IPS-NIHi11 (cell line): ENCODE measurements around the gene PARD3.

ENCODE experiments used
- DNase-seq: peaks from one replicate; pipeline ENCODE4 v3.0.0; 2012; ENCODE audit warnings: mixed read lengths, low spot score

Gene PARD3

DNA sequence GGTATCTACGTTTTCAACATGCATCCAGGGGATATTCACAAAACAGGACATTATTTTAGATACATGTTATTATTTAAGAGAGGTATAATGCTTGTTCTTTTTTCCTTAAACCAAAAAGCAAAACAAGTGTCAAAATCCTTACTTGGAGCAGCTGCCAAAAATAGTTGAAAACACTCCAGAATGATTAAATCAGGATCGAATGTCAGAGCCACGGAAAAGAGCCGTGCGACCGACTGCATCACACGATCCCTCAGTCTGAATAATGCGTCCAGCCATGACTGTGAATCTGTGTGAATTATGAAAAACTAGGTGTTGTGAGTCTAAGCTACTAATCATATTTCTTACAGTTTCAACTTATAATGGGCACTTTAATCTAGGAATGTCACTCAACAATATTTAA lies 126.0 kb downstream of the PARD3 start:
- DNase-seq, result no peak

DNA sequence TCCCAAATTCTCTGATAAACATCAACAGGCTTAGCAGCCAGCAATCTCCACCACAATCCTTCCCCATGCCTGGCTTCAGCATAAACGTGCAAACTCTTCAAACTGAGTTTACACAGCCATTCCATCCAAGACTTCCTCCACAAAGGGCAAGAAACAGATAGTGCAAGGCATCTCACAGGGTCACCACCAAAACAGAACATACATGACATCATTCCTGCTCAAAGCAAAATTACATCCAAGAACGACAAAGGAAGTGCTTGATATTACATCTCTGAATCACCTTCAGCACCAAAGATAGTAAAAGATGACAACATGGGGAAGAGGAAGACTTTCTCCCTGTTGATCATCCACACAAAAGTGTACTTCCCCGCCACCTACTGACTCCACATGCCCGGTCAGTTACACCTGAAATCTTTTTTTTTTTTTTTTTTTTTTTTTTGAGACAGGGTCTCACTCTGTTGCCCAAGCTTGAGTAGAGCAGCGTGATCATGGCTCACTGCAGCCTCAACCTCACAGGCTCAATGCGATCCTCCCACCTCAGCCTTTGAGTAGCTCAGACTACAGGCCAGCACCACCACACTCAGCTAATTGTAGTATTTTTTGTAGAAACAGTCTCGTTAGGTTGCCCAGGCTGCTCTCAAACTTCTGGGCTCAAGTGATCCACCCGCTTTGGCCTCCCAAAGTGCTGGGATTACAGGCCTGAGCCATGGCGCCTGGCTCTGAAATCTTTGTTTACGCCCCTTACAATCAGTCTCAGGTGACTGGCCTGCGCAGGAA lies 127.5 kb downstream of the PARD3 start:
- no peak for DNase-seq

GRCh38 chr10:34682580-34682979 lies 132.5 kb downstream of the PARD3 start:
- no peak for DNase-seq

DNA sequence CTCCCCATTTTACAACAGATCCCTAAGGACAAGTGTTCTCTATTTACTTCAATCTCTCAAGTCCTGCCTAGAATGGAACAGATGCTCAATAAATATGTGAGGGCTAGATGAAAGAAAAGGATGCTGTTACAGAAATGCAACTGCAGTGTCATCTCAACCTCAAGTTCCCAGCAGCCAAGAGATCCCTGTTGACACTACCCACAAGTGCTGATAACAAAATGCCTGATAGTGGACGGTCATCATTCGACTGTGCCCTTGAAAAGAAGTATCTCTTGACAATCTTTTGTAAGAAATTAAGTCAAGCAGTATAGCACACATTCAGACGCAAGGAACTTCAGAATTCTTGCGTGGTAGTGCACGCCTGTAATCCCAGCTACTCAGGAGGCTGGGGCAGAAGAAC lies 133.2 kb downstream of the PARD3 start:
- no peak for DNase-seq

GRCh38 chr10:34679177-34679576 lies 135.9 kb downstream of the PARD3 start:
- no peak for DNase-seq

DNA sequence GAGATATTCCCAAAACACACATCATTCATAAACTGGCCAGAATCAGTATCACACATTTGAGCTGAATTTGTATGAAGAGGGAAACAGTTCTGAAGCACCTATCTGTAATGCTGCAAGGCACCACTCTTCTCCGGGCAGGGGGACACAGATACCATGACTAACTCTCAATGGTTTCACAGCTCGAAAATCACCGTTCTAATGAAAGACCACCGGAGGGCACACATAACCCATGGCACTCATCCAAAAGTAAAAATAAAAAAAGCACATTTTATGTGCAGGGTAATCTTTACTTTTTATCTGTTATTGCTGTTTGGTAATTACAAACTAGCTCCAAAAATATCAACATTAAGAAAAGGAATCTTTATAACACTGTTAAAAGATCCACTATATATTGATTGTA lies 137.5 kb downstream of the PARD3 start:
- no peak for DNase-seq

DNA sequence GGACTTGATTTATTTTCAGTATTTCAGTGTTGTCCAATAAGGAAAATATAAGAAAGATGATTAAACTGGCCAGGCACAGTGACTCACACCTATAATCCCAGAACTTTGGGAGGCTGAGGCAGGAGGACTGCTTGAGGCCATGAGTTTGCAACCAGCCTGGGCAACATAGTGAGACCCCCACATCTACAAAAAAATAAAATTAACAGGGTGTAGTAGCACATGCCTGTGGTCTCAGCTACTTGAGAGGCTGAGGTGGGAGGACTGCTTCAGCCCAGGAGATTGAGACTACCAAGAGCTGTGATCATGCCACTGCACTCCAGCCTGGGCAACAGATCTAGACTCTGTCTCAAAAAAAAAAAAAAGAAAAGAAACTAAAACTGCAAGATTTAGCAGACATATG lies 138.0 kb downstream of the PARD3 start:
- DNase-seq, result no peak

DNA sequence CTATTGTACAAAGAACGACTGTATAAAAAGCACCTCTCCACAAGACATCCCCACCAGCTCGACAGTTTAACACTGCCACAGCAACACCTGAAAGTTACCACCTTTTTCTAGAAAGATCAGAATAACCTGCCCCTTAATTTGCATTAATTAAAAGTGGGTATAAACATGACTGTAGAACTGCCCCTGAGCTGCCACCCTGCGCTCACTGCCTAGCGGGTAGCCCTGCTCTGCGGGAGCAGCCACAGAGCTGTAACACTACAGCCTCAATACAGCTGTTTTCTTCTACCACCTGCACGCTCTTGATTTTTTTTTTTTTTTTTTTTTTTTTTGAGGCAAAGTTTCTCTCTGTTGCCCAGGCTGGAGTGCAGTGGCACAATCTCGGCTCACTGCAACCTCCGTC lies 140.9 kb downstream of the PARD3 start:
- no peak for DNase-seq

DNA sequence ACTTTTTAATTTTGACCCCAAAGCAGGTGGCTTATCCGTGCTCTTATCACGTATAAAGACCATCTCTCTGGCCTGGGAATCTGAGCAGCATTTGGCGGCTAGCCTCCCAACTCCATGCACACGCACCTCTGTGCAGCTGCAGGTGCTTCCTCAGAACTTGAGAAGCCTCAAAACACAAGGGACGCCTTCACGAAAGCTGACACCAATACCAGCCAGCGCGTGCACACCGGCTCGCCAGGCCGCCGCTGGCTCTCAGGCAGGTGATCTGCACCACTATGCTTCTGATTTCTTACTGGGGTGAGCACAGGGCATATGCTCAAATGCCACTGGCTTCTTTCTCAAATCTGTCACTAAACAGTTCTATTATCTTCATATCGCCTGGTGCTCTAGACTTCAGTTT lies 145.0 kb downstream of the PARD3 start:
- DNase-seq, result no peak

DNA sequence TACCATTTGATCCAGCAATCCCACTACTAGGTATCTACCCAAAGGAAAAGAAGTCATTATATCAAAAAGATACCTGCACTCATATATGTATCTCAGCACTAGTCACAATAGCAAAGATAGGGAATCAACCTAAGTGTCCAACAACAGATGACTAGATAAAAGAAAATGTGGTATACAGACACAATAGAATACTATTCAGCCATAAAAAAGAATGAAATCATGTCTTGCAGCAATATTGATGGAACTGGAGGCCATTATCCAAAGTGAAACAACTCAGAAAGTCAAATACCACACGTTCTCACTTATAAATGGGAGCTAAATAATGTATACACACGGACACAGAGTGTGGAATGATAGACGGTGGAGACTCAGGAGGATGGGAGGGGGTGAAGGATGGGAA lies 146.0 kb downstream of the PARD3 start:
- DNase-seq, result no peak

- DNase-seq, result no peak
These were observed 147.9 kb downstream of the PARD3 start for GRCh38 chr10:34667177-34667576.

GRCh38 chr10:34666008-34666704 lies 148.9 kb downstream of the PARD3 start:
- peak; percentile 50 for DNase-seq

GRCh38 chr10:34664706-34665105 lies 150.4 kb downstream of the PARD3 start:
- DNase-seq, result no peak

- no peak for DNase-seq
These were observed 153.5 kb downstream of the PARD3 start for GRCh38 chr10:34661580-34661979.

DNA sequence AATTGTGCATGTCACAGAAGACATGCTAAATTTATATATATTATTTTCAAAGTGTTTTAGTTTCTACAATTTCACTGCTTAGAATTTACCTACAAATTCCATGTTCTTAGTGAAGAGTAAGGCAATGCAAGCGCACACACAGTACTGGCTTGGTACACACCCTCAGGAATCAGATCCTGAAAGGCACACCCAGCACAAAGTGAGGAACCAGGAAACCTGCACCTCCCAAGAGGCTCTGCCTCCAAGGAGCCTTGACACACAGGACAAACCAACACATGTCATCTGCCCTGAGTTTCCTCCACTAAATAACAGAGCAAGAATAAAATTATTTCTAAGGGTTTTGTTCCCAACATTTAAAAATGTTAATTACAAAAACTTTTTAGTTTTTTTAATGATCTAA lies 156.2 kb downstream of the PARD3 start:
- no peak for DNase-seq

GRCh38 chr10:34656661-34657060 lies 158.4 kb downstream of the PARD3 start:
- DNase-seq, result no peak

GRCh38 chr10:34655286-34656170 lies 159.6 kb downstream of the PARD3 start:
- peak; percentile 55 for DNase-seq

DNA sequence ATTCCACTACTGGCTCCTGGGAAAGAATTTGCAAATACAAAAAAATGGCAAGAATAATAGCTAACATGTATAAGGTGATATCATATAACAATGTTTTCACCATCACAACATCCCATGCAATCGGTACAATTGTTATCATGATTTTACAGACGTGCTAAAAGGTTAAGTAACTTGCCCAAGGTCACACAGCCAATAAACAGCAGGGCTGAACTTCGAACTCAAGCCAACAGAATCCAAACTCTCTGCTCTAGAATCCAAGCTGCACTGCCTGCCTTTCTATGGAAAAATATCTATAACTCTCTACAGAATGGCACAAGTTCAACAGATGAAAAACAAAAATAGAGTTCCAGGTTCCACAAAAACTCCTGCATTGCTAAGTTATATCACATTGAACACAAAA lies 160.9 kb downstream of the PARD3 start:
- no peak for DNase-seq

GRCh38 chr10:34653530-34653929 lies 161.6 kb downstream of the PARD3 start:
- no peak for DNase-seq

- no peak for DNase-seq
These were observed 163.5 kb downstream of the PARD3 start for GRCh38 chr10:34651416-34652195.

- DNase-seq, result no peak
These were observed 164.9 kb downstream of the PARD3 start for GRCh38 chr10:34650156-34650555.

DNA sequence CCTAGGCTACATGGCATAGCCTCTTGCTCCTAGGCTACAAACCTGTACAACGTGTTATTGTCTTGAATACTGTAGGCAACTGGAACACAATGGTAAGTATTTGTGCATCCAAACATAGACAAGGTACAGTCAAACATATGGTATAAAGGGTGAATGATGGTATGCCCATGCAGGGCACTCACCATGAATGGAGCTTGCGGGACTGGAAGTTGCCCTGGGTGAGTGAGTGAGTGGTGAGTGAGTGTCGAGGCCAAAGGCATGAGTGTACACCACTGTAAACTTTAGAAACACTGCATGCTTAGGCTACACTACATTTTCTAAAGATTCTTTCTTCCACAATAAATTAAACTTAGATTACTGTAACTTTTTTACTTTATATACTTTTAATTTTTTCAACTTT lies 165.7 kb downstream of the PARD3 start:
- no peak for DNase-seq
